K562 (cell line): ENCODE data around the gene MED20. TPM values are rescaled to one million over a fixed set of nuclear protein-coding genes. Genes with fewer than 3 reads are reported as not detected.

Experiments used
- CREB3L1 ChIP-seq: fragments of 450-650 bp; IDR thresholded peaks from 2 replicates; pipeline ENCODE4 v1.6.1; 2014; ENCODE audit warnings: low read depth, mild to moderate bottlenecking, moderate library complexity, borderline replicate concordance
- CTBP1 ChIP-seq: fragments of 450-650 bp; IDR thresholded peaks from 2 replicates; pipeline ENCODE4 v1.6.1; 2016; ENCODE audit warnings: borderline replicate concordance
- HDAC3 ChIP-seq: fragments of 450-650 bp; IDR thresholded peaks from 2 replicates; pipeline ENCODE4 v1.6.1; 2018; ENCODE audit warnings: borderline replicate concordance, mild to moderate bottlenecking, moderate library complexity; ENCODE audit not compliant: partially characterized antibody
- HMGXB4 ChIP-seq: sonication (generic); formaldehyde crosslinking; IDR thresholded peaks from 2 replicates; pipeline ENCODE4 v1.8.1; 2023; ENCODE audit warnings: mild to moderate bottlenecking, missing genetic modification reagents
- IRF9 ChIP-seq: fragments of 450-650 bp; IDR thresholded peaks from 2 replicates; pipeline ENCODE4 v1.6.1; 2016; ENCODE audit warnings: missing biosample characterization, missing genetic modification characterization
- MGA ChIP-seq: fragments of 450-650 bp; IDR thresholded peaks from 2 replicates; pipeline ENCODE4 v1.6.1; 2016; ENCODE audit warnings: mild to moderate bottlenecking, moderate library complexity
- MTA1 ChIP-seq: fragments of 450-650 bp; IDR thresholded peaks from 2 replicates; pipeline ENCODE4 v1.6.1; 2017; ENCODE audit warnings: borderline replicate concordance
- NFIX ChIP-seq: fragments of 250-450 bp; sonication (Bioruptor Pico); IDR thresholded peaks from 2 replicates; pipeline ENCODE4 v1.4.0; 2020; ENCODE audit warnings: low read depth, mild to moderate bottlenecking, moderate library complexity
- PML ChIP-seq: IDR thresholded peaks from 2 replicates; pipeline ENCODE4 v1.6.1; 2012; ENCODE audit warnings: low read length, inconsistent platforms
- ZNF212 ChIP-seq: fragments of 450-650 bp; formaldehyde crosslinking; IDR thresholded peaks from 2 replicates; pipeline ENCODE4 v1.4.0; 2020; ENCODE audit warnings: mild to moderate bottlenecking
- polyA plus RNA-seq, 8 experiments: library from polyadenylated mRNA; depleted of rRNA in 4 of 8; stranded (reverse) in 5 of 8; unstranded in 3 of 8; fragments of >200 nt; fragmentation: Nextera tagmentation in 2 of 8; fragmentation: Illumina TruSeq in 1 of 8; extraction: Ambion mirVana in 2 of 8; extraction: Trizol in 1 of 8; gene quantifications; 2 replicates each; pipeline versions ENCODE4 v1.2.1 to v1.2.3, GENCODE V29; 2011 to 2014; ENCODE audit warnings: inconsistent platforms in 1 of 8, missing spikeins in 1 of 8
- total RNA-seq, 7 experiments: library from RNA; depleted of rRNA in 6 of 7; stranded (reverse); fragments of >200 nt in 6 of 7; fragmentation: Illumina TruSeq in 2 of 7; extraction: Trizol in 2 of 7; gene quantifications; 2 replicates each; pipeline versions ENCODE4 v1.2.1 to v1.2.3, GENCODE V29; 2011 to 2021; ENCODE audit warnings: low replicate concordance in 1 of 7

The MED20 gene
- total and polyA plus RNA-seq, 9 of the 15 experiments (the other 6 are each of a cell fraction or from before 2014, with no cell fraction given): 27.3 to 80.9 (median 46.0) TPM

- peak; percentile 72 for TF ChIP-seq IRF9
- peak; percentile 71; the same call in 1 of the 2 replicates for TF ChIP-seq PML
- TF ChIP-seq HDAC3: peak; percentile 73
- no peak for TF ChIP-seq MGA
- no peak for TF ChIP-seq HMGXB4 (CRISPR knock-in tag)
- peak; percentile 93 for TF ChIP-seq CTBP1
- peak; percentile 15; the same call in 1 of the 2 replicates for TF ChIP-seq ZNF212 (CRISPR knock-in tag)
- TF ChIP-seq MTA1: peak; percentile 71; the same call in 1 of the 2 replicates
- peak; percentile 43; the same call in 1 of the 2 replicates for TF ChIP-seq CREB3L1
- TF ChIP-seq NFIX (CRISPR knock-in tag): no peak
Measured at GRCh38 chr6:41936073-41936837, 15.3 kb upstream of the MED20 start (continued).
